ENCODE data around the gene RARB. TPM values are rescaled to one million over a fixed set of nuclear protein-coding genes. Genes with fewer than 3 reads are reported as not detected.

RARB gene
- total RNA-seq, 1 donor from 2014 or later = 5.6 TPM

- ATAC-seq (no peak), DNase-seq (no peak)
- intact Hi-C loops (cut with DNase I) = no loop called here
- H3K4me1 ChIP-seq = no peaks in the 10 kb centered on the region
- H3K9me3 ChIP-seq = no peaks in the 10 kb centered on the region
- TF ChIP-seq CTCF (IDR thresholded peaks at IDR 0.05) = no peak
- peaks cover 5% of the 10 kb centered on the region for H3K36me3 ChIP-seq
- H3K4me3 ChIP-seq = no peak overlapping the region
- H3K27ac ChIP-seq = no peak overlapping the region
- no peaks in the 10 kb centered on the region for H3K27me3 ChIP-seq (ENCODE audit: low read depth)
Measured at GRCh38 chr3:25584011-25584789, 156.1 kb downstream of the RARB start.

GRCh38 chr3:25585361-25586166, 157.5 kb downstream of the RARB start:
- Histone ChIP-seq H3K4me3 (no peak overlapping the region), H3K27ac (no peak overlapping the region), H3K4me1 (no peaks in the 10 kb centered on the region), H3K36me3 (peaks cover 4% of the 10 kb centered on the region), H3K9me3 (no peaks in the 10 kb centered on the region), H3K27me3 (ENCODE audit: low read depth) (no peaks in the 10 kb centered on the region)
- TF ChIP-seq CTCF (IDR thresholded peaks at IDR 0.05) = no peak
- intact Hi-C loops (cut with DNase I) = no loop called here
- ATAC-seq = no peak
- no peak for DNase-seq

GRCh38 chr3:25586167-25586505, 158.1 kb downstream of the RARB start:
- no peaks in the 10 kb centered on the region for H3K36me3 ChIP-seq
- intact Hi-C loops (cut with DNase I) = no loop called here
- no peaks in the 10 kb centered on the region for H3K27me3 ChIP-seq (ENCODE audit: low read depth)
- TF ChIP-seq CTCF (IDR thresholded peaks at IDR 0.05) = no peak
- no peak overlapping the region for H3K4me3 ChIP-seq
- ATAC-seq (no peak), DNase-seq (no peak)
- no peaks in the 10 kb centered on the region for H3K4me1 ChIP-seq
- no peak overlapping the region for H3K27ac ChIP-seq
- H3K9me3 ChIP-seq = no peaks in the 10 kb centered on the region

- Histone ChIP-seq H3K27me3 (ENCODE audit: low read depth) (no peaks in the 10 kb centered on the region), H3K36me3 (no peaks in the 10 kb centered on the region), H3K9me3 (no peaks in the 10 kb centered on the region), H3K27ac (no peak overlapping the region), H3K4me3 (no peak overlapping the region), H3K4me1 (no peaks in the 10 kb centered on the region)
- no peak for ATAC-seq
- TF ChIP-seq CTCF (IDR thresholded peaks at IDR 0.05) = no peak
- no peak for DNase-seq
- intact Hi-C loops (cut with DNase I) = no loop called here
Measured at GRCh38 chr3:25586553-25586952, 158.5 kb downstream of the RARB start.

- TF ChIP-seq CTCF (IDR thresholded peaks at IDR 0.05) = no peak
- no peaks in the 10 kb centered on the region for H3K9me3 ChIP-seq
- ATAC-seq (no peak), DNase-seq (no peak)
- no peak overlapping the region for H3K4me3 ChIP-seq
- intact Hi-C loops (cut with DNase I) = no loop called here
- H3K27ac ChIP-seq = no peak overlapping the region
- no peaks in the 10 kb centered on the region for H3K27me3 ChIP-seq (ENCODE audit: low read depth)
- H3K4me1 ChIP-seq = no peaks in the 10 kb centered on the region
- no peaks in the 10 kb centered on the region for H3K36me3 ChIP-seq
Measured at GRCh38 chr3:25587094-25587493, 159.0 kb downstream of the RARB start.
